ENCODE measurements around the gene BCO2. TPM values are rescaled to one million over a fixed set of nuclear protein-coding genes. Genes with fewer than 3 reads are reported as not detected.
"Not testable (repeated sequence)": the region's sequence is repeated elsewhere in the genome, so short reads cannot be mapped to it uniquely, and the experiment has no call there.

BCO2 gene
- 0.75 TPM in 1 of 2 replicates, not detected in the other for total RNA-seq

- DNase-seq (ENCODE audit: low read depth) = peak; percentile 67
These were observed at the start of gene BCO2 for GRCh38 chr11:112174789-112175598. Gene BCO2, plus strand, starts transcription at chr11:112175512. Its CDS starts 90 bp downstream, at chr11:112175602.

DNA sequence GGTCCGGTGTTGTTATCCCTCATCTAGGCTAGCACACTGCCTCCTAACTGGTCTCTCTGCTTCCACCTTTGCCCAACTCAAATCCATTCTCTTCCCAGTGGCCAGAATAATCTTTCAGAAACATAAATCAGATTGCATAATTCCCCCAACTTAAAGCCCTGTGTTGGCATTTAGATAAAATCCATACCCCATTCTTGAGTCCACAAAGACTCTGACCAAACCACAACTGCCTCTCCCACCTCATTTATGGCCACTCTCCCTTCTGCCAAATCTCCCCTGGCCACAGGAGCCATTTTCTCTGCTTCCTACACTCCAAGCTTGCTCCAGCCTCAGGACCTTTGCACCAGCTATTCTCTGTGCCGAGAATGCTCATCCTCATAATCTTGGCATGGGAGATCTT, 48.3 kb upstream of the BCO2 start:
- DNase-seq (ENCODE audit: low read depth) = no peak

DNA sequence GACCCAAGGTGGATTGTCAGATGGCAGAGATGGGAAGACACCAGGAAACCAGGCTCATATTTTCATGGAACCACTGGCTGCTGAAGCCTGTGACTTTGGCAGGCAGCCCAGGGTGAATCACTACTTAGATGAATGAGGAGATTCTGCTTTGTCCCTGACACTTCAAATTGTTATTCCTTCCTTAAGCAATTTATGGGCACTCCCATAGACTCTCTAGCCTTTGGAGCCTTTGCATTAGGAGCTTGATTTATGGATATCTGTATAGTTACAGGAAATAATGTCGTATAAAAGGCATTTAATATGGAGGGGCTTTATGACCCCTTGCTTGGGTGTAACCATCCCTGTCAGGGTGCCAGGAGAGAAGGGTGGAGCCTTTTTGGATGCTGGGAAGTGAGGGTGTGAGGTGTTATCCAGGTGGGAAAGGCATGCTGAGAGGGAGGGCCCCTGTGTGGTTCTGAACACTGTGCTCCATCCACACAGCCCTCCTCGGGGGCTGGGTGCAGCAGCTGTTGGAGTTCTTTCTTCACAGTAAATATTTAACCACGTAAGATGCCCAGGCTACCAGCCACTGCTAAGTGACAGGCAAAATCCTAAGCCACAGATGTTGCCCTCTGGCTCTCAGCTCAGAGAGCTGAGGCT, 46.7 kb upstream of the BCO2 start:
- peak; percentile 85 for DNase-seq (ENCODE audit: low read depth)

DNA sequence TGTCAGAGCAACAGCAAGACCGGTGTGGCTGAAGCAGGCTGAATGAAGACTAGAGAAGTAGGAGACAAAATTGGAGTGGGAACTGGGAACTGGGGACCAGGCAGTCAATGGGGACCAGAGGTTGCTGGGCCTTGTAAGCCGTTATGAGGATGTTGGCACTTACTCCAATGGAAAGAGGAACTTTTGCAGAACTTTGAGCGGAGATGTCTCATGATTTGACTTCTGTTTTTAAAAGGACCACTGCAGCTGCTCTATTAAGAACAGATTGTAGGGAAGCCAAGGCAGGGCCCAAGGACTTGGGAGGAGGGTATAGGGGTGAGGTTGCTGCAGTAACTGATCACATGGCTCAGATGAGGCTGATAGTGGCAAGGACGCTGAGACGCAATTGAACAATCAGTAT, 45.7 kb upstream of the BCO2 start:
- DNase-seq (ENCODE audit: low read depth) = no peak

GRCh38 chr11:112132737-112133136, 42.6 kb upstream of the BCO2 start:
- peak; percentile 30 for DNase-seq (ENCODE audit: low read depth)

- no peak for DNase-seq (ENCODE audit: low read depth)
These were observed 40.8 kb upstream of the BCO2 start for GRCh38 chr11:112134473-112134872.

DNA sequence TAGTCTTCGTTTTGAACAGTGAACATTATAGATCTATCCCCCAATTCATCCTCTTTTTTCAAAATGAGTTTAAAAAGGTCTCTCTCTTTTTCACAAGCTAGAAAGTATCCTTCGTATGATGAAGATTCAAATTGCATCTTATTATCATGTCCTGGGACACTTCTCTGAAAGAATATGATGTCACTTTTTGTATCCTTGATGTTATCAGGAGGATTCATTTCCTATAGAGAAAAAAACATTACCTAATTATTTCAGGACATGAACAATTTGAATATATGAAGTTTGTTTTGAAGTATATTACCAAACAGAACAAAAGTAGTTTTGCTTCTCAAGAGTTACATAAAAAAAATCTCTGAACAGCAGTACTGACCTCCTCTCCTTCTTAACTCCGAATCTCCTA, 31.7 kb upstream of the BCO2 start:
- DNase-seq (ENCODE audit: low read depth) = no peak

DNA sequence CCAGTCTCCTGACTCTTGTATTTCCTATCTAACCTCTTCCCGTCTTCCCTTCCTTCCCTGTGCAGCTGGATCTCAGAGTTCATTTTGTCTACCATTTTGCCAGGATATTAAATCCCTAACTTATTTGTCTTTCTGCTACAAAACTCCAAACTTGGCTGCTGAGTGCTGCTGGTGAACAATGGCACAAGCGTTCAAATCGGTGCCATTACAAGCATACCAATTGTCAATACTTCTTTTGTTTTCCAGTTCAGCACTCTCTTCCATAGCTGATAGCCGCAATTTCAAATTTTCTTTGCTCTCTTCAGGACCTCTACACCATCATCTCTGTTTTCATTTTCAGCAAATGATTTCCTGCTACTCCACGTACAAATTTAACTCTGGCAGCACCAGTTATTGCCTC, 24.8 kb upstream of the BCO2 start:
- DNase-seq (ENCODE audit: low read depth) = no peak

DNA sequence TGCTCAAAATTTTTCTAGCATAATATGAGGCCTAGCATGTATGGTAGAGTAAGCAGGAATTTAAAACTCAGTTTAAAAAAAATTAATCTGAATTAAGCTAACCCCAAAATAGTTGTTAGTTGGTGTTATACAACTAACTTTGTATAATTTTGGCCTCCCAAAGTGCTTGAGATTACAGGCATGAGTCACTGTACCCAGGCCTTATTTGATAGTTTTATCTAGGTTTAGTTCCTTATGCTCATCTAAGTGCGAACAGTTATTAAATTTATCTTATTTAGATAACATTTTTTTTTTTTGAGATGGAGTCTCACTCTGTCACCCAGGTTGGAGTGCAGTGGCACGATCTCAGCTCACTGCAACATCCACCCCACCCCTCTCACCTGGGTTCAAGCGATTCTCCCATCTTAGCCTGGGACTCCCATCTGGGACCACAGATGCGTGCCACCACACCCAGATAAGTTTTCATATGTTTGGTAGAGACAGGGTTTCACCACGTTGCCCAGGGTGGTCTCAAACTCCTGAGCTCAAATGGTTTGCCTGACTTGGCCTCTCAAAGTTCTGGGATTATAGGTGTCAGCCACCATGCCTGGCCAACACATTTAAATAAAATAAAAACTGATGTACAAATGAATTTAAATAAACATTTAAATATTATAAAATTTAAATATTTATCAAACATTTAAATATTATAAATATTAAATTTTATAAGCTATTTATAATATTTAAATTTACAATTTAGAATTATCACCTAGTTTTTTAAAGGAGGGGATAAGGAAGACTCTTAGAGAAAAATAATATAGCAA, 19.0 kb upstream of the BCO2 start:
- DNase-seq (ENCODE audit: low read depth) = no peak

GRCh38 chr11:112156956-112157766, 18.2 kb upstream of the BCO2 start:
- peak; percentile 100 for DNase-seq (ENCODE audit: low read depth)

- DNase-seq (ENCODE audit: low read depth) = peak; percentile 76
These were observed 15.9 kb upstream of the BCO2 start for GRCh38 chr11:112159098-112160065.

DNA sequence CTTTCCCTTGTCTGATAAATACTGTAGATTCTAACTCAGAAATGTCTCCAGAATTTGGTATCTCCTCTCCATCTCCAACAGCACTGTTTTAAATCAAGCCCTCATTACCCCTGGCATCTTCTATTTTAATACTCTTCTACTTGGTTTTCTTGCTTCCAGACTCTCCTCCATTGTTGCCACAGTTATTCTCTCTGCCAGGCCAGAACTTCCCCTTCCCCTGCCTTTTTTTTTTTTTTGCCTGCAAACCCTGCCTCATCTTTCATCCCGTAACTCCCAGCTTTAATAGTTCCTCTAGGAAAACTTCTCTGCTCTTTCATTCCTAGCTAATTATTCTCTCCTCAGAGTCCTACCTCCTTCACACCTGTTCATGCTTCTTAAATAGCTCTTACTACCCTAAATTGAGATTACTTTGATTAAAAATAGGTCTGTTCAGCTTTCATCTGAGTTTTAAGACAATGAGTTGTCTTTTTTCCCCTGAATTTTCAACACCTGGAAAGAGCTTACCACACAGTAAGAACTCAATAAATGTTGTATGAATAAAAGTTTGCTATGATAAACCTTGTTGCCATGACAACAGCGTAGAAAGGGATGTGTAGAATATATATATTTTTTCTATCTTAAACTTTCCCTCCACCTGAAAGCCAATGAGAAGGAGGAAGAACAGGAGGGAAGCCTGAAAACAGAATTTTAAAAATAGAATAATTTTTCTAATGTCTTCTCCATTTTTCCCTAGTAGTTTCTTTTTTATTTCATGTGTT, 15.0 kb upstream of the BCO2 start:
- no peak for DNase-seq (ENCODE audit: low read depth)

GRCh38 chr11:112161012-112161411, 14.3 kb upstream of the BCO2 start:
- peak; percentile 47 for DNase-seq (ENCODE audit: low read depth)

- DNase-seq (ENCODE audit: low read depth) = not testable (repeated sequence)
These were observed 13.1 kb upstream of the BCO2 start for GRCh38 chr11:112162200-112162599.

- DNase-seq (ENCODE audit: low read depth) = peak; percentile 69
These were observed 12.4 kb upstream of the BCO2 start for GRCh38 chr11:112162761-112163546.

- DNase-seq (ENCODE audit: low read depth) = peak; percentile 63
These were observed 11.2 kb upstream of the BCO2 start, which contains the start of gene IL18 for GRCh38 chr11:112163875-112164685. Gene IL18, minus strand, starts transcription at chr11:112164094. Its CDS starts 9,041 bp downstream, at chr11:112155053.

DNA sequence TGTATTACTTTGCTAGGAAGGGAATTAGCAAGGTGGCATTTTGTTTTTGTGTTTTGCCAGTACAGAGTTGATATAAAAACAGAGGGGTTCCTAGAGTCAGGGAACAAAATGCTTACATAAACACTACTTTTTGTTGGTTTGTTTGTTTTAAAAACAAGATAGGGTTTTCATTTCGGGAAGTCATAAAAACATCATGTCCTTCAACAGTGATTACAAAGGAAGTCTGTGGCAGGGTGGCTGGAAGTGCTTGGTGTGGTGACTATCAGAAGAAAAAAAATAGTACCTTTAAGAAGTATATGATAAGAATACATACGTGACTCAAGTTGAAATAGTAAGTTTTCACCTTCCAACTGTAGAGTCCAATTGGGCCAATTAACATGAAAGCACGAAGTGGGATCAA, 10.3 kb upstream of the BCO2 start:
- no peak for DNase-seq (ENCODE audit: low read depth)

DNA sequence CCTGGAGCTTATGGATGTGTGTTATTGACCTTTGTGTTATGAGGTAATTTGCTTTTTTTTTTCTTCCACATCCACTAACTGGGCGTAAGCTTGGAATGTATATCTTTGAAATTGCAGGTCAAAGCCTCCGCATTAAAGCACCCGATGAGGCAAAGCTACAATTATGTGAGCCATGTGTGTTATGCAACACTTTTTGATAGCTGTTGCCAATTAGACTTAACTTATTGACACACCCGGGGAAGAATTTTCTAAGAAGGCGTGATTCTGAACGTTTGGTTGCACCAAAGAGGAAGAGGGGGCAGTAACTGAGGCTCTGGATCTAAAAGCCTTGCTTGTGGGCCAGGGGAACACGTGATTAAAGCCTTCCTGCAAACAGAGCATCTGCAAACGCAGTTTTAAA, 8.8 kb upstream of the BCO2 start:
- no peak for DNase-seq (ENCODE audit: low read depth)
